ENCODE results near the gene CD69.

The CD69 gene

GRCh38 chr12:9781360-9781759 lies 20.7 kb upstream of the CD69 start:
- no peak for DNase-seq (ENCODE audit: low read depth in 2 of 2)

DNA sequence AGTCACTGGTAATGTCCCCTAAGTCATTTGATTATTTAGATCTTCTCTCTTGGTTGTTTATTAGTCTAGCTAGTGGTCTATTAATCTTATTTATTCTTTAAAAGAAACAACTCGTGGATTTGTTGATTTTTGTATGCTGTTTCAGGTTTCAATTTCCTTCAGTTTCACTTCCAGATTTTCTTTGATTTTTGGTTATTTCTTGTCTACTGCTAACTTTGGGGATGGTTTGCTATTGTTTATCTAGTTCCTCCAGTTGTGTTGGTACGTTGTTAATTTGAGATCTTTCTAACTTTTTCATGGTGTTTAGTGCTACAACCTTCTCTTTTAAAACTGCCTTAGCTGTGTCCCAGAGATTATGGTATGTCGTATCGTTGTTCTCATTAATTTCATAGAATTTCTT lies 18.5 kb upstream of the CD69 start:
- DNase-seq (ENCODE audit: low read depth in 2 of 2): no peak

DNA sequence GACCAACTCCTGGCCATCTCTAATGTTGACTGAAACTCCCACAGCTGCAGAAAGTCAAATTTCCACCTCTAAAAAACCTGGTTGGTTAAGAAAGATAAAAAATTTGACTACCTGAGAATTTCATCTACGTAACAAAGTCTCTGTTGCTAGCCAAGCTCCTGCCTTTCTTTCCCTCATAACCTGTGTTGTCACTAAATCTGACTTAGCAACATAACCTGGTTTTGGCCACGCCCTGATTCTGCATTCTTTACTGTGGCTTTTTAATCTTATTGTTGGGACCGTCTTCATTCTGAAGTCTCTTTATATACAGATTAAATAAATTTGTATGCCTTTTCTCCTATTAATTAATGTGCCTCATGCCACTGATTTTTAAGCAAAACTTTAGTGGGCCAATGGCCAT lies 16.1 kb upstream of the CD69 start:
- DNase-seq (ENCODE audit: low read depth in 2 of 2): no peak

- DNase-seq (ENCODE audit: low read depth in 2 of 2): no peak
Observed at GRCh38 chr12:9773216-9773877, 12.6 kb upstream of the CD69 start.

DNA sequence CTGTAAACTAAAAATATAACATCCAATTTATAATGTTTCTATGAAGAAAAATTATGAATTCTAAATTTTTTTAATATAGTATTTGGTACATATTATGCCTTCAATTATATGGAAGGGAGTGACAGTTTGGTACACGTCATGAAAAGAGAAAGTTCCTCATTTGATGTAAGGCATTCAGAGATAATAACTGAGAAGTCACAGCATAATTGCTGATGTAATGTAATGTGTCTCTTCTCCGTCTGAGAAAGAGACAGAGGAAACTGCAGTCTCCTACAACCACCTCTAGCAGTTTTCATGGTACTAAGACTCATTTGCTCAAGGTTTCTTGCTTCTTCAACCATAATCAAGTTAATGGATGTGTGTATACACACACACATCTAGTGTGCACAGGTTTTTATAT lies 2.3 kb upstream of the CD69 start:
- no peak for DNase-seq (ENCODE audit: low read depth in 2 of 2)

- no peak for DNase-seq (ENCODE audit: low read depth in 2 of 2)
Observed at GRCh38 chr12:9762369-9762768, 1.7 kb upstream of the CD69 start.

- DNase-seq (ENCODE audit: low read depth in 2 of 2): no peak
Observed at GRCh38 chr12:9761419-9761781, 699 bp upstream of the CD69 start.

- DNase-seq (ENCODE audit: low read depth in 2 of 2): no peak
Observed at GRCh38 chr12:9760120-9760519, 581 bp downstream of the CD69 start.

GRCh38 chr12:9759694-9760093 lies 1.0 kb downstream of the CD69 start:
- DNase-seq (ENCODE audit: low read depth in 2 of 2): no peak

DNA sequence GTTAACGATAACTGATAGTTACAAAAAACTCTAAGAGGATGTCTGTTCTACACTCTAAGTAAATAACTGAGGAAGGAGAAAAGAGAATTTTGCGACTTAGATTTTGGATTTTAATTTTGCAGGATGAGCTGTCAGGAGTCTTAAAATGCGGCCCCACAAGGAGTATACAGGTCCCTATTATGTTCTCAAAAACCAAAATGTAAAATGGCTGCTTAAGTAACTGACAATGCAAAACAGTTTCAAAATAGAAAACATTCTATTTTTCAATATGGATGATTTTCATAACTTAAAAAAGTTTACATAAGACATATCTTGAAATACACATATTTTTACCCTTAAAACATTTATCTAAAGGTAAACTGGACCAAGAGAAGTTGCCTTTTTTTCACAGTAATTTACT lies 2.6 kb downstream of the CD69 start:
- DNase-seq (ENCODE audit: low read depth in 2 of 2): no peak

DNA sequence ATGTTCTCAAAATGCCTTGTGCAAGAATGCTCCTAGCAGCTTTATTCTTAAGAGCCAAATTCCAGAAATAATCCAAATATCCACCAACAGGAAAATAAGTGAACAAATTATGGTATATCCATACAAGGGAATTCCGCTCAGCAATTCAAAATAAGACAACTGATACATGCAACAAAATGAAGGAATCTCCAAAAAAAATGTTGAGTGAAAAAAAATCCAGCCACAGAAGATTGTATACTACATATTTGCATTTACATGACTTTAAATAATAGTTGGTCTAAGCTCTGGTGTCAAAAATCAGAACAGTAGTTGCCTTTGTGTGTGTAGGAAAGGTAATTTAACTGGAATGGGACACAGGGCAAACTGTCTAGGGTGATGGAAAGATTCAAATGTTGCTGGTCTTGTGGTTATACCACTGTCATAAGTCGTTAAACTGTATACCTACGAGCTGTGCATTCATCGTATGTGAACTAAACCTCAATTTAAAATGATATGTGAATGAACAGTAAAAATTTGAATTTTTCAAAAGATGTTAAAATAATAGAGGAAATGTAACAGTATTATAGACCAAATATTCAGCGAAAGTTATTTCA lies 3.2 kb downstream of the CD69 start:
- no peak for DNase-seq (ENCODE audit: low read depth in 2 of 2)

- no peak for DNase-seq (ENCODE audit: low read depth in 2 of 2)
Observed at GRCh38 chr12:9756706-9757105, 4.0 kb downstream of the CD69 start.

DNA sequence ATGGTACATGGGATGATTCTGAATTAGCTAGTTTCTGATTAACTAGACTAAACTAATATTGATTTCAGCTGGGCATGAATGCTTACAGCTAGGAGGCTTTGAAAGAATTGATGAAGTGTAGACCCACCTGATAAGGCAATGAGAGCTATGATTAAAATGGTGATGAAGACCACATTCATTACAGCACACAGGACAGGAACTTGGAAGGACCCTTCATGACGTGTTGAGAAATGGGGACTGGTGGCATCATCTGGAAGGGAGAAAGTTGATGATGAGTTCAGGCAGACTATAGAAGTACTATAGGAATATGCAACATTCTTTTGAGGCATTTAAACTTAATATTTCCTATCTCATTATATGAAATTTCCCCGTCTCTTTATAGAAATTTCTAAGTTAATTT lies 4.5 kb downstream of the CD69 start:
- no peak for DNase-seq (ENCODE audit: low read depth in 2 of 2)

- no peak for DNase-seq (ENCODE audit: low read depth in 2 of 2)
Observed at GRCh38 chr12:9755567-9755966, 5.1 kb downstream of the CD69 start.

DNA sequence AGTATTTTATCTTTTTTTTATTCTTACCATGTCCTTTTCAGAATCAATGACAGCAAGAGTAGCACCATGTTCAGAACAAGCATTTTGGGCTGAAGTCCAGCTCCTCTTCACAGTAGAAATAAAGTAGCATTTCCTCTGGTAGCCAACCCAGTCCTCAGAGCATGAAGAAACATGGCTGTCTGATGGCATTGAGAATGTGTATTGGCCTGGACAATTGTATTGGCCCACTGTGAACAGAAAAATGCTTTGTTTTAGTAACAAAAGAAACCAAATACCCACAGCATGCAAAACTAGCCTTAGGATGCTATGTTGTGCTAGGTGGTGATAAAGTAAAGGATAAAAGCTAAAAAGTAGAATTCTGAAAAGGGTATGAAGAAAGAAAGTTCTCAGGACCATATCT lies 5.7 kb downstream of the CD69 start:
- no peak for DNase-seq (ENCODE audit: low read depth in 2 of 2)

DNA sequence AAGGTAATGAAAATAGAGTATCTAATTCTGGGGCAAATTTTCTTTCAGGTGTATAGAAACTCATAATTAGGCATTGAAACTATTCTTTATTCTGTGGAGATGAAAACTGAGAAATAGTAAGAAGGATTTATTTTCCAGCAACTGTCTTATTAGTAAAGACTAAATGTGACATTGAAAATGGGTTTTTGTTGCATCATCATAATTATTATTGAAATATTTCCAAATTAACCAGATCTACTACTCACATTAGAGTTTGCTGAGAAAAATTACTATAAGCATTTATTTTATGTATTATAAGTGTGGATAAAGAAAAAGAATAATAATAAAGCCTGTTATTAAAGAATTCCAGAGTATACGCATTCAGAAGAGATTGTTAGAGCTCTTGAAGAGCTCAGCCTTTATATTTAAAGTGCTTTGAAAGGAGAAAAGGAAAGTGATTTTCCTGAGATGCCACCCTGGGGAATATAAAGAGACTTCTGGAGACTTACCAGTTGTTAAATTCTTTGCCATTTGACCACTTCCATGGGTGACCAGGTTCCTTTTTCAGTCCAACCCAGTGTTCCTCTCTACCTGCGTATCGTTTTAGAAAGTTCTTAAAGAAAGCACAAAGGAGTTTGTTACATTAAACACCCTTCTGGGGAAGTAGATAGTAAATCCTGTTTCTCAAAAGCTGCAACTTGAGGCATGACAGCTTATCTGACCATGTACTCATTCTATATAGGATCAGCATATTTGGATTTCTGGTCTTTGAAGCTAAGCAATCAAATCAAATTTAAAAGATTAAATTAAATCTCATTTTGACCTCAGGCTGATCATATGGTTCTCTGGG lies 6.4 kb downstream of the CD69 start:
- DNase-seq (ENCODE audit: low read depth in 2 of 2): no peak

- no peak for DNase-seq (ENCODE audit: low read depth in 2 of 2)
Observed at GRCh38 chr12:9753498-9753897, 7.2 kb downstream of the CD69 start.

GRCh38 chr12:9753073-9753472 lies 7.6 kb downstream of the CD69 start:
- no peak for DNase-seq (ENCODE audit: low read depth in 2 of 2)

DNA sequence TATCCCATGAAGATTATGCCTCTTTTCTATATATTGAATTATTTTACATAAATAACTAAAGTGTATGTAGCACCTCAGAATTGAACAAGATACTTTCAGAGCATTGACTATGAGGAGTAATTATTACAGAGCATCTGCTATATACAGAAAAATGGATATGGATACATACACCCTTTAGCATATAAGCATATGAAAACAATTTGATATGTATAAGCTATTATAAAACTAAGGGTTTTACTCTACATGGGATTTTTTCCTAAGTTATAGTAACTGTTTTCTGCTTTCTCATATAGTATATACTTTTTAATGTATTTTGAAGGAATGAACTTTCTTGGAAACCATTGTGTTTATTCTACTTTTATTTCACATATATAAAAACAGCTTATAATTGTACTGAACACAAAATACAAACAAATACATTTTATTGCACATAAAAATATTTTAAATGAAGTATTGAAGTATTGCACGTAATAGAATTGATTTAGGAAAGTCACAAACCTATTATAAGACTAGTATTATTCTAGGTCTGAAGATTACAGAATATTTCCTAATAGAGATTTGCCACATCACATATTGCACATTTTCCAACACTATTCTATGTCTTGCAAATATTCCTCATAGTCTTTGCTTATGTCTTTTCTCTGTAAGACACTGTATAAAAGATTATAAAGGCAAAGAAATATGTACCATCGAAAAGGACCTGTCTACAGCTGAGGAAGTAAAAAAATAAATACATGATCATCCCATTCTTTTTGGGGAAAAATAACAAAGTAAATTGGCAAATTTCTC lies 8.4 kb downstream of the CD69 start:
- DNase-seq (ENCODE audit: low read depth in 2 of 2): no peak

- DNase-seq (ENCODE audit: low read depth in 2 of 2): no peak
Observed at GRCh38 chr12:9751204-9752144, 9.2 kb downstream of the CD69 start.
